ENCODE measurements around the gene RIN3.

DNA sequence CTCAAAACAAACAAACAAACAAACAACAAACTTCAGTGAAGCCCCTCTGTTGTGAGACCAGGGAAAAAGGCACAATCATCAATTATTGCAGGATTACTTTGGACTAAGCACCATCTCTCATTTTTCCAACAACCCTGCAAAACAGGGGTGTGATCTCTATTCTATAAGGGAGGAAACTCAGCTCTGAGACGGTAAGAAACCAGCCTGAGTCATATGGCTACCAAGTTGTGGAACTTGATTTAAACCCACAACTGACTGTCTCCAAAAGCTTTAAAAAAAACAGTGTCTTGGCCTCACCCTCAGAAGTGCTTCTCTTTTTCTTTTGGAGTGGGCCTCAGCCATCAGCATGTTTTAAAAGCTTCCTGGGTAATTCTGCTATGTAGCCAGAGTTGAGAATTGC, 49.8 kb downstream of the RIN3 start:
- TF ChIP-seq POLR2AphosphoS5 (IDR thresholded peaks at IDR 0.05; ENCODE audit: low read length): no peak
- TF ChIP-seq, protein P1, sequence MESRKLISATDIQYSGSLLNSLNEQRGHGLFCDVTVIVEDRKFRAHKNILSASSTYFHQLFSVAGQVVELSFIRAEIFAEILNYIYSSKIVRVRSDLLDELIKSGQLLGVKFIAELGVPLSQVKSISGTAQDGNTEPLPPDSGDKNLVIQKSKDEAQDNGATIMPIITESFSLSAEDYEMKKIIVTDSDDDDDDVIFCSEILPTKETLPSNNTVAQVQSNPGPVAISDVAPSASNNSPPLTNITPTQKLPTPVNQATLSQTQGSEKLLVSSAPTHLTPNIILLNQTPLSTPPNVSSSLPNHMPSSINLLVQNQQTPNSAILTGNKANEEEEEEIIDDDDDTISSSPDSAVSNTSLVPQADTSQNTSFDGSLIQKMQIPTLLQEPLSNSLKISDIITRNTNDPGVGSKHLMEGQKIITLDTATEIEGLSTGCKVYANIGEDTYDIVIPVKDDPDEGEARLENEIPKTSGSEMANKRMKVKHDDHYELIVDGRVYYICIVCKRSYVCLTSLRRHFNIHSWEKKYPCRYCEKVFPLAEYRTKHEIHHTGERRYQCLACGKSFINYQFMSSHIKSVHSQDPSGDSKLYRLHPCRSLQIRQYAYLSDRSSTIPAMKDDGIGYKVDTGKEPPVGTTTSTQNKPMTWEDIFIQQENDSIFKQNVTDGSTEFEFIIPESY (IDR thresholded peaks at IDR 0.05): no peak
